HepG2 (cell line): ENCODE data around the gene PTPRM. TPM values are rescaled to one million over a fixed set of nuclear protein-coding genes. Genes with fewer than 3 reads are reported as not detected.

Experiments used
- ATAC-seq: fragments of 200-7000 bp; cut with Tn5 transposase; 3 replicates; pipeline ENCODE4 v1.9.1; 2020; ENCODE audit warnings: mild to moderate bottlenecking, moderate library complexity
- BruUV-seq: library from RNA; stranded (reverse); fragments of 400-500 nt; replicated peaks from 2 replicates; lab custom pipeline; 2021; lab: Mats Ljungman, UMichigan
- CTCF ChIA-PET: fragments of 300-600 bp; formaldehyde crosslinking; extraction: SDS; loops from one replicate; lab custom pipeline; 2021; ENCODE audit warnings: low total read pairs, inconsistent platforms, low intra/inter-chr PET ratio; lab: Yijun Ruan, JAX
- POLR2A ChIA-PET: fragments of 350-600 bp; sonication (Branson Sonifier 250); formaldehyde crosslinking; loops from one replicate; lab custom pipeline; 2020; ENCODE audit warnings: antibody characterized with exemption, inconsistent platforms; lab: Yijun Ruan, JAX
- DNase-seq: peaks from one replicate; pipeline ENCODE4 v3.0.0-alpha.2; 2015; ENCODE audit warnings: low spot score
- FAIRE-seq: peaks from 3 replicates; lab custom pipeline; 2011; peaks lifted over from hg19 to GRCh38; lab: Jason Lieb, UNC
- H2AFZ ChIP-seq: one replicate; pipeline ENCODE4 v1.6.1; 2011; ENCODE audit warnings: low read length, inconsistent platforms
- H3K27ac ChIP-seq: fragments of 300-600 bp; 3 replicates; pipeline ENCODE4 v1.8.0; 2011; ENCODE audit warnings: mixed run types, mild to moderate bottlenecking, mixed read lengths, low read length, inconsistent platforms; ENCODE audit not compliant: insufficient read depth; ENCODE audit errors: extremely low read length
- H3K27me3 ChIP-seq, 2 experiments: fragments of 200-600 bp in 1 of 2; 2 replicates in 1 of 2; 3 replicates in 1 of 2; pipeline versions ENCODE4 v1.6.0 to v1.8.0; 2011; ENCODE audit warnings: low read length in 2 of 2, mild to moderate bottlenecking in 2 of 2, moderate library complexity in 2 of 2, inconsistent platforms in 1 of 2; ENCODE audit not compliant: insufficient read depth in 2 of 2, control insufficient read depth in 1 of 2
- H3K36me3 ChIP-seq, 2 experiments: fragments of 200-600 bp in 1 of 2; replicated peaks in 1 of 2; 2 replicates in 1 of 2; 3 replicates in 1 of 2; pipeline versions ENCODE4 v1.5.1 to v1.8.0; 2011; ENCODE audit warnings: low read length in 2 of 2, inconsistent platforms in 1 of 2; ENCODE audit not compliant: insufficient read depth in 2 of 2, control insufficient read depth in 1 of 2
- H3K4me1 ChIP-seq: 2 replicates; pipeline ENCODE4 v1.5.1; 2012; ENCODE audit warnings: low read length, inconsistent platforms; ENCODE audit not compliant: insufficient read depth
- H3K4me2 ChIP-seq: 2 replicates; pipeline ENCODE4 v1.6.0; 2011; ENCODE audit warnings: low read depth, low read length, inconsistent platforms
- H3K4me3 ChIP-seq, 3 experiments: fragments of 200-600 bp in 1 of 3; sonication (generic), shearing (Covaris generic) in 1 of 3; replicated peaks in 1 of 3; 2 replicates each; pipeline ENCODE4 v1.5.1; 2011 to 2016; ENCODE audit warnings: low read length in 3 of 3, inconsistent platforms in 2 of 3, low read depth in 2 of 3, mild to moderate bottlenecking in 2 of 3, control low read depth in 1 of 3, mixed read lengths in 1 of 3; ENCODE audit not compliant: insufficient read depth in 1 of 3
- H3K79me2 ChIP-seq: one replicate; pipeline ENCODE4 v1.6.1; 2011; ENCODE audit warnings: low read length, inconsistent platforms; ENCODE audit not compliant: insufficient read depth
- H3K9ac ChIP-seq: 2 replicates; pipeline ENCODE4 v1.6.0; 2011; ENCODE audit warnings: mild to moderate bottlenecking, low read depth, low read length, inconsistent platforms; ENCODE audit not compliant: insufficient read depth
- H3K9me3 ChIP-seq: 2 replicates; pipeline ENCODE4 v1.5.1; 2012; ENCODE audit warnings: mild to moderate bottlenecking, low read length
- H4K20me1 ChIP-seq: 2 replicates; pipeline ENCODE4 v1.6.0; 2011; ENCODE audit warnings: inconsistent platforms, mild to moderate bottlenecking, low read length, moderate library complexity; ENCODE audit not compliant: insufficient read depth
- ATF3 ChIP-seq: sonication (generic); formaldehyde crosslinking; IDR thresholded peaks from 2 replicates; pipeline ENCODE4 v1.4.0; 2020; ENCODE audit warnings: missing genetic modification reagents
- KMT2A ChIP-seq: sonication (generic); formaldehyde crosslinking; IDR thresholded peaks from 2 replicates; pipeline ENCODE4 v1.4.0; 2020; ENCODE audit warnings: missing genetic modification reagents
- LBX2 ChIP-seq: sonication (generic); formaldehyde crosslinking; IDR thresholded peaks from 2 replicates; pipeline ENCODE4 v1.5.0; 2020; ENCODE audit warnings: missing genetic modification reagents, mild to moderate bottlenecking, borderline replicate concordance
- MXD1 ChIP-seq: sonication (generic); formaldehyde crosslinking; IDR thresholded peaks from 2 replicates; pipeline ENCODE4 v1.4.0; 2020; ENCODE audit warnings: mild to moderate bottlenecking, missing genetic modification reagents
- NFYB ChIP-seq: sonication (generic); formaldehyde crosslinking; IDR thresholded peaks from 2 replicates; pipeline ENCODE4 v1.4.0; 2020; ENCODE audit warnings: missing genetic modification reagents
- PHF5A ChIP-seq: IDR thresholded peaks from one replicate; pipeline ENCODE4 v1.6.1; 2018; ENCODE audit warnings: low read depth, missing genetic modification reagents; ENCODE audit not compliant: unreplicated experiment
- RAD51 ChIP-seq: fragments of 450-650 bp; IDR thresholded peaks from 2 replicates; pipeline ENCODE4 v1.6.1; 2016; ENCODE audit warnings: borderline replicate concordance
- RBM39 ChIP-seq: fragments of 200-400 bp; formaldehyde crosslinking; IDR thresholded peaks from one replicate; pipeline ENCODE4 v1.6.1; 2018; ENCODE audit warnings: antibody characterized with exemption, mild to moderate bottlenecking, low read depth, low read length; ENCODE audit not compliant: poor library complexity, severe bottlenecking
- SNAI1 ChIP-seq: sonication (generic); formaldehyde crosslinking; IDR thresholded peaks from 2 replicates; pipeline ENCODE4 v1.5.0; 2020; ENCODE audit warnings: mild to moderate bottlenecking, missing genetic modification reagents, borderline replicate concordance
- SYNCRIP ChIP-seq: fragments of 200-400 bp; formaldehyde crosslinking; IDR thresholded peaks from 2 replicates; pipeline ENCODE4 v1.6.1; 2018; ENCODE audit warnings: mild to moderate bottlenecking, low read depth, low read length; ENCODE audit not compliant: insufficient read depth
- ZKSCAN1 ChIP-seq: fragments of 150-350 bp; IDR thresholded peaks from 2 replicates; pipeline ENCODE4 v1.6.1; 2014; ENCODE audit warnings: low read length
- ZNF33A ChIP-seq: sonication (generic); formaldehyde crosslinking; IDR thresholded peaks from 2 replicates; pipeline ENCODE4 v1.5.1; 2020; ENCODE audit warnings: missing genetic modification reagents, mild to moderate bottlenecking, moderate library complexity, borderline replicate concordance
- ZNF460 ChIP-seq: sonication (generic); formaldehyde crosslinking; IDR thresholded peaks from 2 replicates; pipeline ENCODE4 v1.5.1; 2020; ENCODE audit warnings: missing genetic modification reagents, mild to moderate bottlenecking, borderline replicate concordance
- ZSCAN9 ChIP-seq: IDR thresholded peaks from 2 replicates; pipeline ENCODE4 v1.6.1; 2016; ENCODE audit warnings: borderline replicate concordance
- WGBS: methylation state at CpG from one replicate; pipeline ENCODE4 v1.1.6; 2017; ENCODE audit warnings: low lambda C conversion rate; 5-methylcytosine and 5-hydroxymethylcytosine counted together
- in situ Hi-C: cut with HindIII; loops from 2 replicates; pipeline ENCODE4 v1.10.0; 2017; ENCODE audit warnings: low pct_unique_long_range_greater_than_20kb; ENCODE audit not compliant: extremely low pct_ligation_motif_present
- intact Hi-C: fragments of 100-400 bp; cut with micrococcal nuclease; formaldehyde crosslinking; loops from one replicate; pipeline ENCODE4 v1.10.0; 2022; ENCODE audit not compliant: unreplicated experiment
- polyA plus RNA-seq, 8 experiments: library from polyadenylated mRNA; depleted of rRNA in 3 of 8; stranded (reverse) in 7 of 8; unstranded in 1 of 8; fragments of >200 nt; fragmentation: Illumina TruSeq in 4 of 8; extraction: Trizol in 4 of 8; gene quantifications; 2 replicates each; pipeline versions ENCODE4 v1.2.1 to v1.2.3, GENCODE V29; 2011 to 2016; ENCODE audit warnings: low read depth in 4 of 8, missing spikeins in 1 of 8, mixed read lengths in 1 of 8; ENCODE audit not compliant: insufficient read depth in 1 of 8
- total RNA-seq, 5 experiments: library from RNA; depleted of rRNA; stranded (reverse); fragments of >200 nt; fragmentation: Illumina TruSeq; extraction: Trizol; gene quantifications; 2 replicates each; pipeline ENCODE4 v1.2.3, GENCODE V29; 2016; ENCODE audit warnings: low read depth in 1 of 5
- TF ChIP-seq, protein P1 (sequence below): sonication (generic); formaldehyde crosslinking; IDR thresholded peaks from 2 replicates; pipeline ENCODE4 v1.8.1; 2023; ENCODE audit warnings: missing genetic modification reagents, mild to moderate bottlenecking, borderline replicate concordance
- TF ChIP-seq, protein P2 (sequence below): sonication (generic); formaldehyde crosslinking; IDR thresholded peaks from 2 replicates; pipeline ENCODE4 v1.8.1; 2023; ENCODE audit warnings: mild to moderate bottlenecking, missing genetic modification reagents

Gene PTPRM
- total and polyA plus RNA-seq, 2 of the 13 experiments (the other 11 are each of a cell fraction or from before 2014, with no cell fraction given), result 12.6 to 108 TPM

DNA sequence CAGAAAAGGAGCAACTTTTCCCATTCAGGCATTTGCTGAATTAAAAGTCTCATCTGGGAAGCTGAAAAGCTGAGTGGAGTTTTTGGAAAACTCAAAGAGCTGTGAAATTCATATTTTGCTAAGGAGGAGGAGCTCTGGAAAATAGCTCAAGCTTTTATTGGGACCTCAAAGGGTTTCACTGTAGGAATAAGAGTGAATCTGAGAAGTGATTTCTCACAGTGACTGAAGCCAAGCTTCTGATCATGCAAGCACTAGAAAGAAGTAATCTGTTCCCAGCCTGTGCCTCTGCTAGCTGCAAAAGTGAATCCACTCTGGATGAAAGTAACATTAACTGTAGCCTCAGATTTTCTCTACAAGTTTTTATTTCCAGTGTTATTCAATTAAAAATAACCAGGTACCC is 283.3 kb downstream of the PTPRM start (continued):
- no peak for TF ChIP-seq LBX2 (CRISPR knock-in tag)
- no peak for TF ChIP-seq ZNF33A (CRISPR knock-in tag)
- no peak for TF ChIP-seq ZKSCAN1
- TF ChIP-seq NFYB (CRISPR knock-in tag), result no peak

- Histone ChIP-seq H3K27ac (no peak overlapping the region), H3K79me2 (no peaks in the 10 kb centered on the region), H3K9ac (no peak overlapping the region), H3K4me1 (0 out of 2 replicates have a peak, but pooled peaks cover 10% of the 10 kb centered on the region), H3K36me3 (no peaks in the 10 kb centered on the region), H3K4me3 (no peak overlapping the region), H4K20me1 (no peaks in the 10 kb centered on the region; the same call in 1 of the 2 replicates), H2AFZ (no peak overlapping the region), H3K27me3 (no peaks in the 10 kb centered on the region), H3K9me3 (no peaks in the 10 kb centered on the region), H3K4me2 (no peak overlapping the region)
- no peak for TF ChIP-seq PHF5A (CRISPR knock-in tag)
- TF ChIP-seq ZNF460 (CRISPR knock-in tag), result no peak
- DNase-seq, result no peak
- WGBS, result 94% methylated on average over 1 of the region's 1 CpG
- ATAC-seq, result no peak
- FAIRE-seq, result no peak
- in situ Hi-C loops, result no loop called here
- no TSS peak for BruUV-seq
- CTCF ChIA-PET, result no interaction called here
- POLR2A ChIA-PET, result no interaction called here
- intact Hi-C loops, result no loop called here
These were observed 287.9 kb downstream of the PTPRM start for GRCh38 chr18:7855028-7855427.

DNA sequence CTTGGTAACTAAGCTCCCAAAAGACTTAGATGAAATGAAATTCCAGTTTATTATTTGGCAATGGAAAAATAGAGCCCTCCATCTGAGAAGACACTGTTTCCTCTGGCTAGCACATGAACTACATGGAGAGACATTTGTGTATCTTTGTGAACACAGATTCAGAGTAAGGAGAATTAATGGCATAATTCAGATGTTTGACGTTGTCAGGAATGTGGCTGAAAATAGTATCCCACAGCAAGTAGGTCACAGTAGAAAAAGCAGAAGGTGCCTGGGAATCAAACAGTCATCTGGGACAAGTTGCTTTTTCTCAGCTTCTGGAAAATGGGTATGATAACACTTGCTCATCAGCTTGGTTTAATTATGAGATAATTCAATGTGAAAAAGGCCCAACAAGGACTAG is 288.6 kb downstream of the PTPRM start:
- Histone ChIP-seq H3K36me3 (no peaks in the 10 kb centered on the region), H2AFZ (no peak overlapping the region), H3K79me2 (no peaks in the 10 kb centered on the region), H3K4me1 (0 out of 2 replicates have a peak, but pooled peaks cover 10% of the 10 kb centered on the region), H3K9ac (no peak overlapping the region), H3K27ac (no peak overlapping the region), H3K27me3 (no peaks in the 10 kb centered on the region), H3K4me2 (no peak overlapping the region), H4K20me1 (no peaks in the 10 kb centered on the region; the same call in 1 of the 2 replicates), H3K9me3 (no peaks in the 10 kb centered on the region), H3K4me3 (no peak overlapping the region)
- DNase-seq (no peak), FAIRE-seq (no peak), ATAC-seq (no peak)
- in situ Hi-C loops, result no loop called here
- no TSS peak for BruUV-seq
- 0% methylated on average over 1 of the region's 1 CpG for WGBS
- CTCF ChIA-PET, result no interaction called here
- intact Hi-C loops, result no loop called here
- POLR2A ChIA-PET, result no interaction called here
- TF ChIP-seq MXD1 (CRISPR knock-in tag) (no peak), SYNCRIP (no peak), RAD51 (no peak), KMT2A (CRISPR knock-in tag) (no peak), SNAI1 (no peak), ATF3 (CRISPR knock-in tag) (no peak), ZSCAN9 (no peak), RBM39 (no peak)
- TF ChIP-seq, protein P1, sequence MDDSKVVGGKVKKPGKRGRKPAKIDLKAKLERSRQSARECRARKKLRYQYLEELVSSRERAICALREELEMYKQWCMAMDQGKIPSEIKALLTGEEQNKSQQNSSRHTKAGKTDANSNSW (CRISPR knock-in tag), result no peak
- TF ChIP-seq, protein P2, sequence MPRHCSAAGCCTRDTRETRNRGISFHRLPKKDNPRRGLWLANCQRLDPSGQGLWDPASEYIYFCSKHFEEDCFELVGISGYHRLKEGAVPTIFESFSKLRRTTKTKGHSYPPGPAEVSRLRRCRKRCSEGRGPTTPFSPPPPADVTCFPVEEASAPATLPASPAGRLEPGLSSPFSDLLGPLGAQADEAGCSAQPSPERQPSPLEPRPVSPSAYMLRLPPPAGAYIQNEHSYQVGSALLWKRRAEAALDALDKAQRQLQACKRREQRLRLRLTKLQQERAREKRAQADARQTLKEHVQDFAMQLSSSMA (CRISPR knock-in tag), result no peak
